Glomerular endothelial cell (primary cell): ENCODE data around the gene SEMA6A. TPM values are rescaled to one million over a fixed set of nuclear protein-coding genes. Genes with fewer than 3 reads are reported as not detected.

ENCODE experiments used
- DNase-seq: peaks from one replicate; pipeline ENCODE4 v3.0.0-alpha.2; 2011; ENCODE audit warnings: low read depth, low spot score; ENCODE audit errors: extremely low read depth
- total RNA-seq: library from RNA; depleted of rRNA; stranded (reverse); fragments of >200 nt; gene quantifications from 2 replicates; pipeline ENCODE4 v1.2.3, GENCODE V29; 2015

The SEMA6A gene
- total RNA-seq, 1 donor from 2014 or later: 9.3 TPM

DNA sequence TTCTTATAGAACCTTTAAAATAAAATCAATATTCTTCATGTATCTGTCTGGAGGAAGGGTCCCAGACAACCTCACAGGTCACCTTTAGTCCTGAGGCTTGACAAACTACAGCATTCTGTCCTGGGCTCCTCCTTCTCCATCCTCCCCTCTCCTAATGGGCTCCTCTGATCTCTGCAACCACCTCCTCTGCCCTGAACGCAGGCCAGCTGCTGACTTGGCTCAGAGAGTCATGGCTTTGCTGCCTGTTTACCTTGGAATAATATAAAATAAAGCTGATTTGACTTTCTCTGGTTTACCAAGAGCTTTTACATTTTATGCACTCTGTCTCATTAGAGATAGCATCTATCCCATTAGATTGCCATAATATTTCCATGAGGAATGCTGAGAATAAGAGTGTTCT lies 159.4 kb downstream of the SEMA6A start:
- no peak for DNase-seq

DNA sequence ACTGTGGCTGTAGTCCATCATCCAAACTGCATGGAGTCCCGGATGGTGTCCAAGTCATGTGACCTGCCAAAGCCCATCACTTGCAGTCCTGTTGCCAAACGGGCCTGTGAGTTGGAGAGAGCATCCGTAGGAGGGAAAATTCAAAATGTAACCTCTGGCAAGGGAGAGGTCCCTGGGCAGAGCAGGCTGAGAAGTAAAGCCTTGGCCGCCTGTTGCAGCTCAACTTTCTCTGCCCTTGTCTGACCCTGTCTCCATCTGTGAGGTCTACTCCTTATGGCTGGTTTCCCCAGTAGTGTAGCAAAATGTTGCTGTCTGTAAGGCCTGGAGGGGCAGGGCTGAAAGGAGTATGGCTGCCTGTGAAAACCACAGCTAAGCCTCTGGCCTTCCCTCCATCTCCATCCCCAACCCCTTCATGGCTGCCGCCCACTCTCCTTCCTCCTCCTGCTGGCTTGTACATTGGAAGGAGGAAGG lies 163.5 kb downstream of the SEMA6A start:
- no peak for DNase-seq

DNA sequence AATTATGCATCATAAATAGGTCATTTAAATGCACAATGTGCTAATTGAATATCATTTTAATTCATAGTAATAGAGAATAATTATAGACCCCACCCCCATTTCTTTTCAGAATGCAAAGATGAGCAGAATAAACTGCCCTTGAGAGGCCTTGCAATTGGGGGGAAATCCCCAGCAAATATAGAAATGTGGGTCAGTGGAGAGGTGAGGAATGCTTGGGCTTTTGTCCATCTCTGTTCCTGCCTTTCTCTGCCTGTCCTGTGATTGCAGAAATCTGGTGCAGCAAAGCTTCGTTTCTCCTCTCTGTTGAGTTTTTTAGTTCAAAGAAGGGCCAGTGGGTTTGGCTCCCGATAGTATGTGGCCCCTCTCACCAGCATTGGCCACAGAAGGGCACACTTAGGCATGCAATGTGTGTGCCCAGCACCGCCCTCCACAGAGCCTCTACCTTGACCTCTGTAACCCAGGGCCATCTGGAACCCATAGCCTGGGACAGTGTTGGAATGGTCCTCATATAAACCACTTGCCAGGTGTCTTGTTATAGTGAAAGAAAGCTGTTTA lies 164.2 kb downstream of the SEMA6A start:
- no peak for DNase-seq

DNA sequence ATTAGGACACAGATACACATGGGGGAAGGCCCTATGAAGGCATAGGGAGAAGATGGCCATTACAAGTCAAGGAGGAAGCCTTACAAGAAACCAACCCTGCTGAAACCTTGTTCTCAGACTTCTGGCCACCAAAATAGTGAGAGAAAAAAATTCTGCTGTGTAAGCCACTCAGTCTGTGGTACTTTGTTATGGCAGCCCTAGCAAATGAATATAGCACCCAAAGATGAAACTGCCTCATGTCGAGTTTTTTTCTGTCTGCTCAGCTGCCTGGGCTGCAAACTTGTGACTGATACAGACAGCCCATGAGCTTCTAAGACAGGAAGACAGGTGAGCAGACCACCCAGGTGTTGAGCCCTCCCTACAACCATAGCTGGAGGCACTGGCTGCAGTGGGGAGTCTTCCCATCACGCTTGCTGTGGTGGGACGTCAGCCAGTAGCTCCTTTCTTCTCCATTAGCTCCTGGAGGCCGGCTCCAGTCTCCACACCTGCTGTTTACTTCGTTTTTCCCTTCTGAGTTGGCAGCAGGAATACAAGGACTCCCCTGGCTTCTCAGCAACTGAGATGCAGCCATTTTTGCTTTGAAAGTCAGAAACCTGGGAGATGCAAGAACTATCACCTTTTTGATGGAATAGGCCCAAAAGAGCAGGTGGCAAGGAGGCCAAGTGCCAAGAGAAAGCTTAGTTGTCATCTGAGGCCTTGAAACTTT lies 164.9 kb downstream of the SEMA6A start:
- DNase-seq: no peak

- DNase-seq: no peak
These were observed 168.1 kb downstream of the SEMA6A start for GRCh38 chr5:116406306-116407041.

DNA sequence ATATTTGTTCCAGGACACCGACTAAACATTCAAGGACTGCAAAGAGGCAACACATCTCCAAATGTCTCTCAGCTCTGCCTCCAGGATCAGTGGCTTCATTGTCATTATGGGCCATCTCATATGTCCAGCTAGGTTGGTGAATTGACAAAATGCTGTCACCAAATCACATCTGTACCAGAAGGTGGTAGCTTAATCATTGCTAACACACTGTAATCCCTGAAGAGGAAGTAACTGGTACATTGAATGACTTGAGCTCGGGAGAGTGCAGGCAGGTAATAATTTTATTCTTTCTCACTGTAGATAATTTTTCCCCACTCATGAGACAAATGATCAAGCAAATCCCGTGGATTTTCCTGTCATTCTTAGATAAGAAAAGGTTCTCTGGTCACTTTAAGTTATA lies 169.8 kb downstream of the SEMA6A start:
- no peak for DNase-seq

DNA sequence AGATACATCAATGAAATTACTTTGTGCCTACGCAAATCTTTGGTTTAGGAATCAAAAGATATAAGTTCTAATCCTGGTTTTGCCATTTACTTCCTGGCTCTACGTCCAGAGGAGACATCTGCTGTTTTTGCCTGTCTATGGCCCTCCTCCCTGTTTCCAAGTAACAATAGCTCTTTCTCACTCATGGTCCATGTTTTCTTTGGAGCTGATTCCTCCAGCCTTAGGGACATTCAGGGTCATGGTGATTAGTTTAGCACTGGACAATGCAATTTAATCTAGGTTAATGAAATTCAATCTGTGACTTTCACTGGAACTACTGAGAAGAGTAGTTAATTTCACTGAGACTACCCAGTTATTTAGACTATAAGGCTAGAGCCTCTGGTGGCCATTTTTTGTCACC lies 170.6 kb downstream of the SEMA6A start:
- no peak for DNase-seq

DNA sequence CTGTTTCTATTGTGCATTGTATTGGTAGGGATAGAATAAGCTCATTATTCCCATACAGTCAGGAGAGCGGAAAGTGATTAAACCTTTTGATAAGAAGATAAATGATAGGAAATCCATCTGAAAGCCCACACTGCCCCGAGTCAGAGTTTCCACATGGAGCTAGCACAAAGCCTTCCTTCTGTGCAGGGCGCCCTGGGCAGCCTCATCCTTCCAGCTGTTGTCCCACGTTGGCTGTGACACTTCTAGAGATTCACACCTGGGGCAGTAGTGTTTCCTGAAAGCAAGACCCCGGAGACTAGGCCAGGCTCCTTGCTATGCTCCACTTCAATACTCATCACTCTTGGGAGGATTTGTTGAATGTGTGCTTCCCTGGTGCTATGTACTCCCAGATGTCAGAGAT lies 172.4 kb downstream of the SEMA6A start:
- DNase-seq: no peak

- no peak for DNase-seq
These were observed 173.0 kb downstream of the SEMA6A start for GRCh38 chr5:116401576-116401975.

DNA sequence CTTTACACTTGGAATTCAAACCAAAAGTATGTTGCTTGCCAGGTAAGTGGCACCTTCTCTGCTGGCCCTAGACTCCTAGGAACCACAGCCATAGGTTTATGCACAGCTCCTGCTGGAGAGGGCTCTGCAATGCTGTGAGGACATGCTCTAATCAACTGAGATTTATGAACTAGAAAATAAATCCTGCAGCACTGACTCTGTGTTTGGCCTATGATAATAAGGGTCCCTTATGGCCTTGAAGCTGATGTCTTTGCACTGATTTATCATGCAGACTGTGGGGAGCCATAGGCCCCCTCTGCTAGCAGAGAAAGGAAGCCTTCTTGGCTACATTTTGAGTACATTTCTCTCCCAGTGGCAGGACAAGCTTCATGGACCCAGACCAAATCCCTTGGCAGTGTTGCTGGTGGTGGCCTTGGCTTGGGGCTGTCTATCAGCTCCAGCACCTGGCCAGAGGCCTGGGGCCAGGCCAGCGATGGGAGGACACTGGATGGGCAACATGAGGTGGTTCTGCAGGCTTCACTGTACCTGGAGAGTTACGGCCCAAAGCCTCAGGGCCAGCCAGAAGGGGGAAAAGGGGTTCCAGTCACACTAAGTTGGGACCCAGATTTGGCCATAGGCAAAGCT lies 178.0 kb downstream of the SEMA6A start:
- DNase-seq: no peak

DNA sequence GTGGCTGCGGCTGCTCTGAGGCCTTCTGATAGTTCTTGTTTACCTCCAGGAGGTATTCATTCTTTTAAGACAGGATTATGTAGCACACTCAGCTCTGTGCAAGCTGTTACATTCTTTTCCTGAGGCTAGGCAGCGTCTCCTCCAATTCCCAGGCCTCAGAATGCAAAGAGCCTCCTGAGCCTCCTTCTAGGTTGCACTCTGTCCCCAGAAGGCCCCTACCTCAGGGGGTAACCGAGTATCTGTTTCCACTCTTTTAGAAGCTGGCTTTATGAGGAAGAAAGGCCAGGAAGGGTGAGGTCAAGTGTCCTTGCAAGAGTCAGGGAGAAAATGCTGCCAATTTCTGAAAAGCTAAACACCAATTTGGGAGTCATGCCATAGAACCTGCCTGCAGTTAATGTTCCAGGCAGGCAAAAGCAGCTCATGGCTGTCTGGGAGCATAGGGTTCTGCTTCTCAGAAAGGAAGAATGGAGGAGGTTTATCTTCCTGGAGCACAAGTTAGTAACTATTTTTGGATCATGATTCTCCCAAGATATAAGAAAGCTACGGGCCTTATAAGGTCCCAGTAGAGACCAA lies 178.9 kb downstream of the SEMA6A start:
- no peak for DNase-seq

- DNase-seq: no peak
These were observed 179.4 kb downstream of the SEMA6A start for GRCh38 chr5:116395226-116395625.

GRCh38 chr5:116394186-116394867 lies 180.3 kb downstream of the SEMA6A start:
- DNase-seq: no peak
